Stimulated activated CD4-positive, alpha-beta T cell treated with anti-CD3 and anti-CD28 coated beads, Interleukin-2, amount 100 ng/mL, for 48 hours (primary cell): ENCODE measurements around the gene SAMD11.

Experiments
- DNase-seq, 2 donors: peaks; one replicate each; pipeline ENCODE4 v3.0.0-alpha.2; 2020

Gene SAMD11

DNA sequence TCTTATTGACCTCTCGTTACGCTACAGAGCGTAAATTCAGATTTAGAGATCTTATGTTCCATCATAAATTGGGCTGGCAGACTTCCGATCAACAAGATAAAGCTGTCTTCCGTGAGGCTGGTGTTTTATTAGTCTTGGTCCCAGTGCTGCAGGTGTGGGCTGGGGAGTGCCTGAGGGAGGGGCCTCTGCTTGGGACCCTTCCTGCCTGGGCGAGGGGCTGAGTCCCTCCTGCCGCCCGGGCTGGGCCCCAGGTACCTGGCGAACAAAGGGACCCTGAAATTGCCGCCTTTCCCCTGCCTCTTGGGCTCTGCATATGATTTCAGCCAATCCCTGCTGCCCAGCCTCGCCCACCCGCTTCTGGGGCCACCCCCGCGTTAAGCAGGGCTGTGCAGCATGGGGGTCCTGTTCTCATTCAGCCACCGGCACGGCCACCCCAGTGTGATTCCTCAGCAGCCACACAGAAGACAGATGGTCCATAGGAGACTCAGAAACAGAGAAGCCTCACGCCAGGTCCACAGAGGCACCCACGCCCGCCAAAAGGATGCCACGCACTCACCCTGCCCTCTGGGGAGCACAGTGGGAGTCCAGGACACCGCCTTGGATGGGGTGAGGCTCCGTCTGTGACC lies 6.1 kb upstream of the SAMD11 start:
- no peak for DNase-seq

DNA sequence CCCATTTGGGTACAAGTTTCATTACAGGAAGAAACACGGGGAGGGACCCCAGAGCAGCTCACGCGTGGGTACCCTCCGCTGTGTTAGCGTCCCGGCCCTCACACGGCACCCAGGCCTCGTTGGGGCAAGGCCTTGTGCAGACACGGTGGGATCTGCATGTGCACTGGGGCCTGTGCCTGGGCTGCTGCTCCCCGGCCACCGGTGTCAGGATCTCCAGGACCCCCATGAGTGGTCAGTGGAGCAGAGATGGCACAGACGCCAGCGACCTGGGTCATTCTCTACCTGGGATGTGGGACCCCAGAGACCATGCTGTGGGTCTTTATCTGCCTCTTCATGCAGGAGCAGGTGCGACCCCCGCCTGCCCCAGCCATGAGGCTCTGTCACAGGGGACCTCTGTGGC lies 5.4 kb upstream of the SAMD11 start:
- no peak for DNase-seq

- DNase-seq = no peak
Measured at GRCh38 chr1:918843-919242, 4.9 kb upstream of the SAMD11 start.

GRCh38 chr1:919271-919872 lies 4.4 kb upstream of the SAMD11 start:
- DNase-seq = no peak

- no peak for DNase-seq
Measured at GRCh38 chr1:920010-920409, 3.7 kb upstream of the SAMD11 start.

- no peak for DNase-seq
Measured at GRCh38 chr1:920521-920920, 3.2 kb upstream of the SAMD11 start.

GRCh38 chr1:921011-921837 lies 2.5 kb upstream of the SAMD11 start:
- no peak for DNase-seq

DNA sequence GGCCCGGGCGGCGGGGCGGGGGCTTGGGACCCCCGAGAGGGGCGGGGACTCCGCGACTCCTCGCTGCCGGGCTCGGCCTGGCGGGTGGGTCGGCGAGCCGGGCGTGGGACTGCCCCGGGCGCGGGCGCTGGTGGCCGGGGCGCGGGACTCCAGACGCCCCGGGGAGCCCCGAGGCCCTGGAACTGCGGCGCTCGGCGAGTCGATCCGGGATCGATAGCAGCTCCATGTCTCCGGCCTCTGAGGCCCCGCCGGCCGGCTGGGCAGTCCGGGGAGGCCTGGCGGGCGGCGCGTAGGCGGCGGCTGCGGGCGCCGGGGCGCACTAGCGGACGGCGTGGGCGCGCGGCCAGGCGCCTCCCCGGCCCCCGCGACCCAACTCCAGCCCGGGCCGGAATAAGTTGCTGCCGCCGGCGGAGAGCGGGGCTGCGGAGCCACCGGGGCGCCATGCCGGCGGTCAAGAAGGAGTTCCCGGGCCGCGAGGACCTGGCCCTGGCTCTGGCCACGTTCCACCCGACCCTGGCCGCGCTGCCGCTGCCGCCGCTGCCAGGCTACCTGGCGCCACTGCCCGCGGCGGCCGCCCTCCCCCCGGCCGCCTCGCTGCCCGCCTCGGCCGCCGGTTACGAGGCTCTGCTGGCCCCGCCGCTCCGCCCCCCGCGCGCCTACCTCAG lies 400 bp downstream of the SAMD11 start:
- no peak for DNase-seq

GRCh38 chr1:924656-925560 lies 1.2 kb downstream of the SAMD11 start:
- DNase-seq = no peak

- no peak for DNase-seq
Measured at GRCh38 chr1:925561-926421, 2.1 kb downstream of the SAMD11 start.

DNA sequence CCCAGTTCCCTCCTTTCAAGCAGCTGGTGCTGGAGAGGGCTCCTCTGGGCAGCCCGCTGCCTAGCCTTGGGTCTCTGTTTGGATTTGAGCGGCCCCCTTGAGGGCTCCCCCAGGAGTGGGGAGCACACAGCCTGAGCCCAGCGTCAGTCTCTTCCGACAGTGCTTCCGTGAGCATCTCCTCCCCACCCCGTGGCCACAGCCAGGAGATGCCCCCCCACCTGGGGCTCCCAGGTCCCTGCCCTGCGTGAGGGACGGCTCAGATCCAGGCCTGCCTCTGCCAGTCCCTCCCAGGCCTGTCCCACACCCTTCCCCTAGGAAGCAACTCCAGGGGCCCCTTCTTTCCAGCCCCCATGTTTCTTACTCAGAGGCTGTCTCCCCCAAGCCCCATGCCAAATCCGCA lies 3.5 kb downstream of the SAMD11 start:
- no peak for DNase-seq

DNA sequence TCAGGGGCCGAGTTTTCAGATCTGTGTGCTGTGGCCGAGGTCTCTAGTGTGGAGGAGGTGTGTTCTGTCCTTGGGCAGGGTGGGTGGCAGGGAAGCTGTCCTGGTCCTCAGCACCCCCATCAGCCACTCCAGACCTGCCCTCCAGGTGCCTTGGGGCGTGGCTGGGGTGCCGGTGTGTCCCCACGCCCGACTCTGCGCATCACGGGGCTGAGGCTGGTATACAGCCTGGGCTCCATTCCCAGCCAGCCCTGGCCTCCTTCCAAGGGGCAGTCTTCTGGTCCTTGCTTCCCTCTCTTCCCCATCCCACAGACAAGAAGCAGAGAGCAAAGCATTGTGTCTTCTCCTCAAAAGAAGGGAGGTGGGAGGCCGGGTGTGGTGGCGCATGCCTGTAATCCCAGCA lies 4.0 kb downstream of the SAMD11 start:
- no peak for DNase-seq

GRCh38 chr1:928825-929661 lies 5.3 kb downstream of the SAMD11 start:
- no peak for DNase-seq

GRCh38 chr1:929712-930632 lies 6.2 kb downstream of the SAMD11 start:
- no peak for DNase-seq

GRCh38 chr1:930633-931138 lies 7.0 kb downstream of the SAMD11 start:
- no peak for DNase-seq

- DNase-seq = no peak
Measured at GRCh38 chr1:931380-932172, 7.9 kb downstream of the SAMD11 start.

DNA sequence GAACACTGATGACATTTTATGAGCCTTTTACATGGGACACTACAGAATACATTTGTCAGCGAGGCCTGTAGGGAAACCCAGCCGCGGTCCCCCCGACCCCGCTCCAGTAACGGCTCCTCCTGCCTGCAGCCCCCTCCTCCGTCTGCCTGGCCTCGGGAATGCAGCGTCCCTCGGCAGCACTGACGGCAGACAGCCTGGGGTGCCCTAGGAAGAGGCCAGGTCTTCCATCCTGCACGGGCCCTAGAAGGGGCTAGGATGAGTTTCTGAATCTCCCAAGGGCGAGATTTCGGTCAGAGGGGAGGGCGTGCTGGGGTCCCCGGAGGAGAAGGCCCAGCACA lies 8.4 kb downstream of the SAMD11 start:
- DNase-seq = no peak

DNA sequence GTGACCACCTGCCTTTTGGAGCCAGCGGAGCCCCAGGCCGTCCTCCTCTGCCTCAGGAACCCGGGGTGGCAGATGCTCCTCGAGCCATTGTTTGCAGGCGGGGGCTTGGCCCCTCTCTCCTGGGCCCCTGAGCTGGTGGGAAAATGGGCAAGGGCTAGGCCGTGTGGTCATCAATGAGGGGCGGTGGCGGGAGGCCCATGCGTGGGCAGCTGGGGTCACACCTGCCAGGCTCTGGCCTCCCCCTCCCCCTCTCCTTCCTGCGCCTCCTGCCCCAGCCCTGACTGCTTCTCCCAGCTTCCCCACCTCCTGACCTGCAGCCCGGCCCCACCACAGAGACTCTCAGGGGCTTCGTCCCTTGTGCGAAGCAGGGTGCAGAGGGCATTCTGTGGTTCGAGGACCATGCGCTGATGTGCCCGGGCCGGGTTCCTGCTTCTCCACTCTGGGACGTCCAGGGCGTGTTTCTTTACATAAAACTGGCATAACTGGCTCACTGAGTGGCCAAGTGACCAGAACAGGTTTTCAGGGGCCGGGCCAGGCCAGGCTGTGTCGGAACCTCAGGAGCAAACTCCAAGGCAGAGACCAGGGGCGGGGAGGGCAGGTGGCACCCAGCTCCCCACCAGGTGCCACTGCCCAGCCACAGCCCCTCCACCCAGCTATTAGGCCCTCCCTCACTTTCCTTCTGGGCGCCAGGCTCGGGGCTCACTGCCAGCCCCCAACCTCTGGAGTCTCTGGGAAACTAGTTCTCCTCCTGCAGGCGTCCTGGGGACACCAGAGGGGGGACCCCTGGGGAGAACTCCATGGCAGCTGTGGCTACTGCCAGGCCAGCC lies 9.3 kb downstream of the SAMD11 start:
- DNase-seq = no peak
